ENCODE results near the gene ADAMTSL1. TPM values are rescaled to one million over a fixed set of nuclear protein-coding genes. Genes with fewer than 3 reads are reported as not detected.

Gene ADAMTSL1
- total and polyA plus RNA-seq, 2 of the 13 experiments (the other 11 are each of a cell fraction or from before 2014, with no cell fraction given) = not detected

DNA sequence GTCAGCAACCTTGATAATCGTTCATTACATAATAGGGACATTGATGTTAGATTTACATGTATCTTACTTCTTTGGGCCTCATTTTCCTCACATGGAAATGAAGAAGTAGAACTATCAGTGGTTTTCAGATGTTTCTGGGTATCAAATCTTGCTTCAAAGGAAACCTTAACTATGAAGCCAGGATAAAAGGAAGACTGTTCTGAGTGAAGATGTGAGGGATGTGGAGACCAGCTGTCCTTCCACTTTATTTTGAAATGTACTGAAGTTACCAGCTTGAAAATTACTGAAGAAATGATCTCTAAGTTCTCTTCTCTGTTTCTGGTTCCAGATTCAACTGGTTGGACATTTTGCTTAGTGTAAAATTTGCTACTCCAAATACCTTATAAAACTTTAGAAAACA is 186.0 kb downstream of the ADAMTSL1 start:
- ATAC-seq = no peak
- POLR2A ChIA-PET = no interaction called here
- WGBS (ENCODE audit: low lambda C conversion rate) = 4% methylated on average over 1 of the region's 1 CpG
- Histone ChIP-seq H3K4me2 (ENCODE audit: low read depth, low read length) (no peak overlapping the region), H3K4me1 (ENCODE audit: insufficient read depth, low read length) (no peaks in the 10 kb centered on the region), H2AFZ (ENCODE audit: low read length) (no peak overlapping the region), H3K36me3 (replicated peaks in 1 of 2; ENCODE audit: control insufficient read depth in 1 of 2, insufficient read depth in 2 of 2, low read length in 2 of 2) (no peaks in the 10 kb centered on the region), H3K79me2 (ENCODE audit: insufficient read depth, low read length) (no peaks in the 10 kb centered on the region), H3K27me3 (ENCODE audit: control insufficient read depth in 1 of 2, insufficient read depth in 2 of 2, low read length in 2 of 2) (no peaks in the 10 kb centered on the region), H3K9ac (ENCODE audit: insufficient read depth, low read depth, low read length) (no peak overlapping the region), H4K20me1 (ENCODE audit: insufficient read depth, low read length) (no peaks in the 10 kb centered on the region), H3K9me3 (ENCODE audit: low read length) (no peaks in the 10 kb centered on the region), H3K27ac (ENCODE audit: extremely low read length, insufficient read depth, low read length) (no peak overlapping the region), H3K4me3 (replicated peaks in 1 of 3; ENCODE audit: insufficient read depth in 1 of 3, low read depth in 2 of 3, low read length in 3 of 3) (no peak overlapping the region)
- DNase-seq (ENCODE audit: low spot score) = no peak
- intact Hi-C loops (cut with micrococcal nuclease; ENCODE audit: unreplicated experiment) (no loop called here), in situ Hi-C loops (cut with HindIII; ENCODE audit: extremely low pct_ligation_motif_present, low pct_unique_long_range_greater_than_20kb) (no loop called here)
- FAIRE-seq = no peak
- TF ChIP-seq THYN1 (CRISPR knock-in tag; IDR thresholded peaks at IDR 0.05; ENCODE audit: borderline replicate concordance, low read depth) = no peak
- TF ChIP-seq, protein P1, sequence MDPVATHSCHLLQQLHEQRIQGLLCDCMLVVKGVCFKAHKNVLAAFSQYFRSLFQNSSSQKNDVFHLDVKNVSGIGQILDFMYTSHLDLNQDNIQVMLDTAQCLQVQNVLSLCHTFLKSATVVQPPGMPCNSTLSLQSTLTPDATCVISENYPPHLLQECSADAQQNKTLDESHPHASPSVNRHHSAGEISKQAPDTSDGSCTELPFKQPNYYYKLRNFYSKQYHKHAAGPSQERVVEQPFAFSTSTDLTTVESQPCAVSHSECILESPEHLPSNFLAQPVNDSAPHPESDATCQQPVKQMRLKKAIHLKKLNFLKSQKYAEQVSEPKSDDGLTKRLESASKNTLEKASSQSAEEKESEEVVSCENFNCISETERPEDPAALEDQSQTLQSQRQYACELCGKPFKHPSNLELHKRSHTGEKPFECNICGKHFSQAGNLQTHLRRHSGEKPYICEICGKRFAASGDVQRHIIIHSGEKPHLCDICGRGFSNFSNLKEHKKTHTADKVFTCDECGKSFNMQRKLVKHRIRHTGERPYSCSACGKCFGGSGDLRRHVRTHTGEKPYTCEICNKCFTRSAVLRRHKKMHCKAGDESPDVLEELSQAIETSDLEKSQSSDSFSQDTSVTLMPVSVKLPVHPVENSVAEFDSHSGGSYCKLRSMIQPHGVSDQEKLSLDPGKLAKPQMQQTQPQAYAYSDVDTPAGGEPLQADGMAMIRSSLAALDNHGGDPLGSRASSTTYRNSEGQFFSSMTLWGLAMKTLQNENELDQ (CRISPR knock-in tag; IDR thresholded peaks at IDR 0.05; ENCODE audit: borderline replicate concordance) = no peak
- TF ChIP-seq MAFG (CRISPR knock-in tag; IDR thresholded peaks at IDR 0.05) = no peak
- TF ChIP-seq GATA4 (IDR thresholded peaks at IDR 0.05; ENCODE audit: borderline replicate concordance, low read depth) = no peak
- no peak for TF ChIP-seq ZNF451 (CRISPR knock-in tag; IDR thresholded peaks at IDR 0.05)
- TF ChIP-seq, protein P2, sequence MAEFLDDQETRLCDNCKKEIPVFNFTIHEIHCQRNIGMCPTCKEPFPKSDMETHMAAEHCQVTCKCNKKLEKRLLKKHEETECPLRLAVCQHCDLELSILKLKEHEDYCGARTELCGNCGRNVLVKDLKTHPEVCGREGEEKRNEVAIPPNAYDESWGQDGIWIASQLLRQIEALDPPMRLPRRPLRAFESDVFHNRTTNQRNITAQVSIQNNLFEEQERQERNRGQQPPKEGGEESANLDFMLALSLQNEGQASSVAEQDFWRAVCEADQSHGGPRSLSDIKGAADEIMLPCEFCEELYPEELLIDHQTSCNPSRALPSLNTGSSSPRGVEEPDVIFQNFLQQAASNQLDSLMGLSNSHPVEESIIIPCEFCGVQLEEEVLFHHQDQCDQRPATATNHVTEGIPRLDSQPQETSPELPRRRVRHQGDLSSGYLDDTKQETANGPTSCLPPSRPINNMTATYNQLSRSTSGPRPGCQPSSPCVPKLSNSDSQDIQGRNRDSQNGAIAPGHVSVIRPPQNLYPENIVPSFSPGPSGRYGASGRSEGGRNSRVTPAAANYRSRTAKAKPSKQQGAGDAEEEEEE (CRISPR knock-in tag; IDR thresholded peaks at IDR 0.05; ENCODE audit: borderline replicate concordance) = no peak
- no peak for TF ChIP-seq REPIN1 (CRISPR knock-in tag; IDR thresholded peaks at IDR 0.05; ENCODE audit: borderline replicate concordance, low read depth)
- TF ChIP-seq ZNF33A (CRISPR knock-in tag; IDR thresholded peaks at IDR 0.05; ENCODE audit: borderline replicate concordance) = no peak
- TF ChIP-seq, protein P3, sequence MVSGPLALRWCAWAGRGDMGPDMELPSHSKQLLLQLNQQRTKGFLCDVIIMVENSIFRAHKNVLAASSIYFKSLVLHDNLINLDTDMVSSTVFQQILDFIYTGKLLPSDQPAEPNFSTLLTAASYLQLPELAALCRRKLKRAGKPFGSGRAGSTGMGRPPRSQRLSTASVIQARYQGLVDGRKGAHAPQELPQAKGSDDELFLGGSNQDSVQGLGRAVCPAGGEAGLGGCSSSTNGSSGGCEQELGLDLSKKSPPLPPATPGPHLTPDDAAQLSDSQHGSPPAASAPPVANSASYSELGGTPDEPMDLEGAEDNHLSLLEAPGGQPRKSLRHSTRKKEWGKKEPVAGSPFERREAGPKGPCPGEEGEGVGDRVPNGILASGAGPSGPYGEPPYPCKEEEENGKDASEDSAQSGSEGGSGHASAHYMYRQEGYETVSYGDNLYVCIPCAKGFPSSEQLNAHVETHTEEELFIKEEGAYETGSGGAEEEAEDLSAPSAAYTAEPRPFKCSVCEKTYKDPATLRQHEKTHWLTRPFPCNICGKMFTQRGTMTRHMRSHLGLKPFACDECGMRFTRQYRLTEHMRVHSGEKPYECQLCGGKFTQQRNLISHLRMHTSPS (CRISPR knock-in tag; IDR thresholded peaks at IDR 0.05; ENCODE audit: low read depth) = no peak
- no peak for TF ChIP-seq STAT5B (CRISPR knock-in tag; IDR thresholded peaks at IDR 0.05)
- no peak for TF ChIP-seq ZNF776 (CRISPR knock-in tag; IDR thresholded peaks at IDR 0.05)
- CTCF ChIA-PET (ENCODE audit: low intra/inter-chr PET ratio, low total read pairs) = no interaction called here
- BruUV-seq (replicated peaks) = no TSS peak

Data from HepG2 (cell line).